HepG2 (cell line): Measurements from ENCODE around the gene NECTIN2. TPM values are rescaled to one million over a fixed set of nuclear protein-coding genes. Genes with fewer than 3 reads are reported as not detected.

Experiments used
- SNRNP70 ChIP-seq: fragments of 200-400 bp; formaldehyde crosslinking; IDR thresholded peaks from 2 replicates; pipeline ENCODE4 v1.6.1; 2017; ENCODE audit warnings: mild to moderate bottlenecking, low read depth, low read length, moderate library complexity
- ZBTB26 ChIP-seq: IDR thresholded peaks from 2 replicates; pipeline ENCODE4 v1.6.1; 2016; ENCODE audit warnings: missing compliant biosample characterization, missing genetic modification reagents, borderline replicate concordance
- ZBTB46 ChIP-seq: sonication (generic); formaldehyde crosslinking; IDR thresholded peaks from 2 replicates; pipeline ENCODE4 v1.4.0; 2020; ENCODE audit warnings: mild to moderate bottlenecking, missing genetic modification reagents, borderline replicate concordance
- ZHX2 ChIP-seq, 2 experiments: sonication (generic) in 1 of 2; formaldehyde crosslinking in 1 of 2; IDR thresholded peaks; 2 replicates each; pipeline versions ENCODE4 v1.6.1 to v1.9.0; 2014 to 2022; ENCODE audit warnings: antibody characterized with exemption in 1 of 2, borderline replicate concordance in 1 of 2, inconsistent platforms in 1 of 2, low read depth in 1 of 2, missing genetic modification reagents in 1 of 2
- ZNF142 ChIP-seq: sonication (generic); formaldehyde crosslinking; IDR thresholded peaks from 2 replicates; pipeline ENCODE4 v1.4.0; 2020; ENCODE audit warnings: missing genetic modification reagents
- ZNF337 ChIP-seq: sonication (generic); formaldehyde crosslinking; IDR thresholded peaks from 2 replicates; pipeline ENCODE4 v1.5.1; 2020; ENCODE audit warnings: missing genetic modification reagents, low read depth, mild to moderate bottlenecking, borderline replicate concordance
- ZNF746 ChIP-seq: sonication (generic); formaldehyde crosslinking; IDR thresholded peaks from 2 replicates; pipeline ENCODE4 v1.8.0; 2022; ENCODE audit warnings: mild to moderate bottlenecking, missing genetic modification reagents
- ZNF784 ChIP-seq: sonication (generic); formaldehyde crosslinking; IDR thresholded peaks from 2 replicates; pipeline ENCODE4 v1.5.1; 2020; ENCODE audit warnings: missing genetic modification reagents, mild to moderate bottlenecking, borderline replicate concordance
- polyA plus RNA-seq, 8 experiments: library from polyadenylated mRNA; depleted of rRNA in 3 of 8; stranded (reverse) in 7 of 8; unstranded in 1 of 8; fragments of >200 nt; fragmentation: Illumina TruSeq in 4 of 8; extraction: Trizol in 4 of 8; gene quantifications; 2 replicates each; pipeline versions ENCODE4 v1.2.1 to v1.2.3, GENCODE V29; 2011 to 2016; ENCODE audit warnings: low read depth in 4 of 8, missing spikeins in 1 of 8, mixed read lengths in 1 of 8; ENCODE audit not compliant: insufficient read depth in 1 of 8
- total RNA-seq, 5 experiments: library from RNA; depleted of rRNA; stranded (reverse); fragments of >200 nt; fragmentation: Illumina TruSeq; extraction: Trizol; gene quantifications; 2 replicates each; pipeline ENCODE4 v1.2.3, GENCODE V29; 2016; ENCODE audit warnings: low read depth in 1 of 5

The NECTIN2 gene
- total and polyA plus RNA-seq, 2 of the 13 experiments (the other 11 are each of a cell fraction or from before 2014, with no cell fraction given) = 75.4 to 114 TPM

- no peak for TF ChIP-seq ZBTB46 (CRISPR knock-in tag)
- TF ChIP-seq ZNF784 (CRISPR knock-in tag) = no peak
- TF ChIP-seq ZBTB26 (CRISPR knock-in tag) = no peak
- no peak for TF ChIP-seq ZNF142
- TF ChIP-seq ZNF746 (CRISPR knock-in tag) = no peak; the same call in 1 of the 2 replicates
- TF ChIP-seq SNRNP70 = no peak
- no peak for TF ChIP-seq ZHX2 (IDR thresholded peaks at IDR 0.05; ENCODE audit: low read depth)
- no peak for TF ChIP-seq ZHX2 (CRISPR knock-in tag; IDR thresholded peaks at IDR 0.05; ENCODE audit: borderline replicate concordance)
- TF ChIP-seq ZNF337 (CRISPR knock-in tag) = no peak
These were observed 45.2 kb downstream of the NECTIN2 start, which contains the start of gene TOMM40 (continued) for GRCh38 chr19:44891016-44891882.
